ENCODE measurements around the gene FRMD3.

The FRMD3 gene

DNA sequence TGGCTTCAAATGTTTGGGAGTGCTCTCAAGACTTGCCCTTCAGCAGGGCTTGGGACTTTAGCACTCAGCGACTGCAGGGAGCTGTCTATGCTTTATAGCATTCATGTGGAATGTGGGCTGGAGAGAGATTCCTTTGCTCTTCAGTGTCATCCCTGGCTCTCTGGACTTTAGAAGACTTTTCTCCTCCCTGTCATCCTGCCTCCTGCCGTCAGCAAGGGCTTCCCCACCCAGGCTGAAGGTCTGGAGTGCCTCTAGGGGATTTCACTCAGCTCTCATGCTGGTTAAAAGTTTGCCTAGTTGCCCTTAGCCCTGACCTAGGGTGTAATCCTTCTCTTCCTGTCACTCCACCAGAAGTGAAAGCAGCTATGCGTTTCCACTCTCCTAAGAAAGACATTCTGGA lies 210.9 kb downstream of the FRMD3 start:
- DNase-seq: no peak

- DNase-seq: no peak
Measured at GRCh38 chr9:83323148-83323547, 215.1 kb downstream of the FRMD3 start.

- DNase-seq: no peak
Measured at GRCh38 chr9:83322438-83322837, 215.8 kb downstream of the FRMD3 start.

- DNase-seq: no peak
Measured at GRCh38 chr9:83317244-83317643, 221.0 kb downstream of the FRMD3 start.

- no peak for DNase-seq
Measured at GRCh38 chr9:83315649-83316048, 222.6 kb downstream of the FRMD3 start.

- DNase-seq: no peak
Measured at GRCh38 chr9:83313781-83314180, 224.4 kb downstream of the FRMD3 start.

DNA sequence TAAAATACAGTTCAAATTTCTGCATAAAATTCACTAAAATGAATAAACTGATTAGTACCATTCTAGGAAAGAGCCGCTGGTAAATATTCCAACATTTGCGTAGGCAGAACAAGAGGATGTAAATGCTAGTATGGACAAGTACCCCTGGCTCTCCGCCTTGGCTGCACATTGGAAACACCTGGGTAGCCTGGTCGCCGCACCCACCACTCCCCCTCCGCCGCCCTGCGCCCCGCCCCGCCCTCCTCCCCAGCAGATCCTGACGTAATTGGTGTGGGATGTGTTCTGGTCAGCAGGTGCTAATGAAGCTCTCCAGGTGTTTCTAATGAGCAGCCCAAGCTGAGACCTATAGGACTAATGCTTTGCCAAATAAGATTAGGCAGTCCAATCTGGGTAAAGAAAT lies 225.7 kb downstream of the FRMD3 start:
- no peak for DNase-seq

DNA sequence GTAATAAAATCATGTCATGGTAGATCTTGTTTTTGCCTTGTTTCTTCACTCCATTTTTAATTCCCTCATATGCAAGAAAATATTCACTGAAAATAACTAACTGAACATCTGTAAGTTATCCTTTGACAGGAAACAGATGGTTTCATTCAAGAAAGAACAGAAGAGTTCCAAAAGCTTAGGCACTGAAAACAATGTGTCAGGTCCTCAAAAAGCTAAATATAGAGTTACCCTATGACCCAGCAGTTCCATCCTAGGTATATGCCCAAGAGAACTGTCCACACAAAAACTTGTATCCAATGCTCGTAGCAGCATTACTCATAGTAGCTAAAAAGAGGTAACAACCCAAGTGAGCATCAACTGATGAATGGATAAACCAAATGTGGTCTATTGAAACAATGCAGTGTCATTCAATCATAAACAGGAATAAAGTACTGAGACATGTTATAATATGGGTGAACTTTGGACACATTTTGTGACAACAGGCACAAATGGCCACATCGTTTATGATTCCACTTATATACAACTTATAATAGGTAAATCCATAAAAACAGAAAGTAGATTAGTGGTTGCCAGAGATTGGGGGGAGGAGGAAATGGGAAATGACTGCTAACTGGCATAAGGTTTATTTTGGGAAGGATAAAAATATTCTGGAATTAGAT lies 231.0 kb downstream of the FRMD3 start:
- no peak for DNase-seq

GRCh38 chr9:83304686-83305085 lies 233.5 kb downstream of the FRMD3 start:
- no peak for DNase-seq

GRCh38 chr9:83299571-83299970 lies 238.6 kb downstream of the FRMD3 start:
- no peak for DNase-seq

GRCh38 chr9:83299094-83299493 lies 239.1 kb downstream of the FRMD3 start:
- DNase-seq: no peak

GRCh38 chr9:83296123-83296522 lies 242.1 kb downstream of the FRMD3 start:
- DNase-seq: no peak

GRCh38 chr9:83294816-83295215 lies 243.4 kb downstream of the FRMD3 start:
- DNase-seq: no peak

- DNase-seq: no peak
Measured at GRCh38 chr9:83291196-83291595, 247.0 kb downstream of the FRMD3 start.

GRCh38 chr9:83290692-83291091 lies 247.5 kb downstream of the FRMD3 start:
- DNase-seq: no peak

DNA sequence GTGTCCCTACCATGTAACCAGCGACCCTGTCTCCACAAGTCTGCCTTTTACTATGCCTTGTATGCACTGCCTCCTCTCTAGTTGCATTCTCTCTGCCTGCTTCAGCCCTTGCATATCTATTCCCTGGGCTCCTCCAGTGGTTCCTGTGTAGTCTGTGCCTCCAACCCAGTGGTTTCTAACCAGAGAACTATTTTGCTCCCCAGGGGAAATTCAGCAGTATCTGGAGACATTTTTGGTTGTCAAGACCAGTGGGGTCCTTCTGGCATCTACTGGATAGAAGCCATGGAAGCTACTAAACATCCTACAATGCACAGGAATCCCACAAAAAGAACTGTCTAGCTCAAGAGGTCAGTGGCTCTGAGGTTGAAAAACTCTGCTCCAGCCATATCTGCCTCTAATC lies 251.2 kb downstream of the FRMD3 start:
- DNase-seq: no peak

DNA sequence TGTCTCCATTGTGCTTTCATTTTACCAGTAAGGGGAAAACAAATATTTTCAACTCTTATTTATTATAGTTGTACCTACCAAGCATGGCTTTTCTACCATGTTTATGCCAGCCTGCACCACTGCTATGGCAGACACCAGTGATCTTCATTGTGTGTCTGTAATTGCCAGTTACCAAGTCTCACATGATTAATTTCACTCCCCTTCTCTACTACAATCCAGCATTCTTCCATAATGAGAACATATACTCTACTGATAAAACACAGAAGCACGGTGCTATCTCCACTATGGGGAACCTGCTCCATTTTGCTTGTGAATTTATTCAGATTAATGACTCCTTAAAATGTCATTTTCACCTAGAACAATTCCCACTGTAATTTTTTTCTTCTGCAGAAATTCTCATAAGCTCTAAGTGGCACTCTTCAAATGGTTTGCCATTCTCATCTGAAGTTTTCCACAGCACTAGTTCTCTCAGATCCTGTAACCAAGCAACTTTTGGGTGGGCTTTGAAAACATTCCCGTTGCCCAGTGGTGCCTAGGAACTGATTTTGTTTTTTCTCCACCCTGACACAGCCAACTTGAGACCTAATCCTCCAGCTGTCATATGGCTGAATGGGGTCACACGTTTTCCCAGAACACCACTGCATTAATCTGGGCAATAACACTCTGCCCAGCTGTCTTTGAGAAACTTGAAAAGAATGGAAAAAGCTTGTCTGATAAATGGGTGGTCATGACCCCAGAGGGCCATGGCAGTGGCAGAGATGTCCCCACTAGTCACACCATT lies 252.6 kb downstream of the FRMD3 start:
- no peak for DNase-seq

DNA sequence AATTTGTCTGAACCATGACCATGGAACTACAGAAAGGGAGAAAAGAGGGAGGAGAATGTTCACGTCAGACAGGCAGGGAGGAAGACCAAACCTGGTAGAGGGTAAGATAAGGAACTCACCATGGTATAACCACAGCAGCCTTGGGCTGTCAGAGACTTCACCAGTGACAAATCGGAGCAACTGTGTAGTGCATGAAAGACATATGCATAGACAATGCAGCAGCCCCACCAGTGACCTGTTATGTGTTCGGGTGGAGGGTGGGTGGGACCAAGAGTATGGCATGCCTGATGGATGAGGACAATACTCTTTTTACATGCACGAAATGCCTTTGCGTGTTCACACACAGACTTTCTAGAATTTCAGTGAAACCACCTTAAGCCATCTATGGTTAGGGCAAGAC lies 253.5 kb downstream of the FRMD3 start:
- DNase-seq: no peak

DNA sequence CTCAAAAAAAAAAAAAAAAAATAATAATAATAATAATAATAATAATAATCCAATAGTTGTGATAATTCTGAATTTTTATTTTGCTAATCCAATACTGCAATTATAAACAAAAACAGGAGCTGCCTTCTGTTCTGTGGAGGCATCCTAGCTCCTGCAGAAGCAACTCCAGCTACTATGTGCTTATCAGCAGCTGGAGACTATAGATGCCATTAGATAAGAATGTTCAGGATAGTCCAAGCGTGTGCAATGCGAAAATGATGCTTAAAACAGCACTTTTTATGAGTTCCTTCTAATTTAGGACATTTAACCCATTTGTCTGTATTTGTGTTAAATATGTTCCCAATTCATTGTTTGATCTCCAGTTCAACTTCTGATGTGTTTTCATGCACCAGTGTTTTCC lies 254.7 kb downstream of the FRMD3 start:
- no peak for DNase-seq

- DNase-seq: no peak
Measured at GRCh38 chr9:83281306-83282255, 256.6 kb downstream of the FRMD3 start.

- DNase-seq: no peak
Measured at GRCh38 chr9:83280790-83281189, 257.4 kb downstream of the FRMD3 start.

DNA sequence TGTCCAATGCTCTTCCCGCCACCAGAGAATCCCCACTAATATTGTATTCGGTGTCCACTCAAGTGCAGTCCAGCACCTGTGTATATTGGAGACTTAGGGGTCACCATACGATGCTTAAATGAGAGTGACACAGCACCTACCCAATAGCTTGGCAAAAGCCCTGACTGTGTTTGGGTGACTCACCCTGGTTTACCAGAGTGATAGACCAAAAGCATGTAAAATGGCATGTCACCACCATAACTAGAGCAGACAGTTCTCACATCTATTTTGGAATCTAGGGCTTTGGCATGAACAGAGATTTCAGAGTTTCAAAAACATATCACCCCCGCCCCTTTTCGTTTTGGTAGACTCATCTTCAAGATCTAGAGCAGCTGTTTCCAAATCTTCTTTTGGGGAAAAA lies 257.9 kb downstream of the FRMD3 start:
- DNase-seq: no peak

- no peak for DNase-seq
Measured at GRCh38 chr9:83274787-83275186, 263.4 kb downstream of the FRMD3 start.

DNA sequence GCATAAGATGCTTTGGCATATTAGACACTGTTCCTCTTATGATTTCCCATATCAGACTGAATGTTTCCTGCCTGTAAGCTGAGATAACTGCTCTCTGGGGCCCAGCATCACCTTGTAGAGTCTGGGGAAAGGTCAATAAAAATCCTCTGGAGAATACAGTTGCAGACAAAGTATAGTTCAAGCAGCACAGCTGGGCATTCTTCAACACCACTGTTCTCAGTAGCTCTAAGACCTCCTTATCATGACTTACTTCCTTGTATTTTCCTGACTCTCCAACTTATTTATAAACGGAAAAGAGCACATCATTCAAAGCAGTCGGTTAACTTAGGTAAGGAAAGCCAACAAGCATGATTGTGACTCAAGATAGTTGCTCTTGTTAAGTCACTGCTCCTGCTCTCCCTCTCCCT lies 266.5 kb downstream of the FRMD3 start:
- DNase-seq: no peak
